ENCODE data around the gene ABCC10. TPM values are rescaled to one million over a fixed set of nuclear protein-coding genes. Genes with fewer than 3 reads are reported as not detected.
A peak's percentile ranks its signal among the peaks of the same experiment; 100 is the strongest.

ABCC10 gene
- total RNA-seq, 4 donors from 2014 or later = 30.3 to 75.2 (median 48.2) TPM

DNA sequence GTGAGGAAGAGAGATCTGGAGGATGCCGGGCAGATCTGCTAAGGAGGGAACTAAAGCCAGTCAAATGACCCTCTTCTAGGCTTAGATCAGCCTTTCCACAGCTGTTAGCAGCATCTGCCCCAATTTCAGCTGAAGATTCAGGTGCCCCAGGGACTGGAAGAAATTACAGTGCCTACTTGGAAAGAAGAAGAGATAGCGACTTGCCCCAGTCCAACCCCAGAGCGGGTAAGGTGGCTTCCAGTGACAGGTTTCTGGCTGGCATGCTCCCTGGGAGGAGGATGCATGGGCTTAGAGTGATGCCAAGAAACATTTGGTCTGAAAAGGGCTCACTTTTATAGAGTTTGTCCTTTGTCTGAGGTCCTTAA lies 50.6 kb downstream of the ABCC10 start:
- peaks cover 6 to 18% (median 7%) of the 10 kb centered on the region in 4 donors for H3K4me1 ChIP-seq
- no peaks in the 10 kb centered on the region for H3K36me3 ChIP-seq
- no peaks in the 10 kb centered on the region for H3K27me3 ChIP-seq
- DNase-seq = no peak
- peak overlapping the region; percentile 66 to 93 (median 73) for H3K4me3 ChIP-seq
- no peaks in the 10 kb centered on the region for H3K9me3 ChIP-seq
- no peak for TF ChIP-seq CTCF (IDR thresholded peaks at IDR 0.05)
- TF ChIP-seq POLR2A (IDR thresholded peaks at IDR 0.05) = no peak
- peak overlapping the region in 3 of 4 donors; percentile 78 to 81 (median 81) for H3K27ac ChIP-seq

- no peak for DNase-seq
These were observed 53.7 kb downstream of the ABCC10 start for GRCh38 chr6:43481075-43481474.

GRCh38 chr6:43481591-43482236 lies 54.4 kb downstream of the ABCC10 start:
- Histone ChIP-seq H3K27ac (no peak overlapping the region), H3K9me3 (no peaks in the 10 kb centered on the region), H3K4me1 (peaks cover 6 to 18% (median 7%) of the 10 kb centered on the region in 4 donors), H3K36me3 (peaks cover 0 to under 1% (median 0%) of the 10 kb centered on the region in 3 donors), H3K27me3 (no peaks in the 10 kb centered on the region), H3K4me3 (no peak overlapping the region)
- DNase-seq = no peak
- no peak for TF ChIP-seq CTCF (IDR thresholded peaks at IDR 0.05)
- no peak for TF ChIP-seq POLR2A (IDR thresholded peaks at IDR 0.05)

More at GRCh38 chr6:43481075-43481474, 53.7 kb downstream of the ABCC10 start:
- no peaks in the 10 kb centered on the region for H3K9me3 ChIP-seq
- H3K36me3 ChIP-seq = no peaks in the 10 kb centered on the region
- no peaks in the 10 kb centered on the region for H3K27me3 ChIP-seq
- H3K4me3 ChIP-seq = no peak overlapping the region
- TF ChIP-seq CTCF (IDR thresholded peaks at IDR 0.05) (no peak), POLR2A (IDR thresholded peaks at IDR 0.05) (no peak)
- H3K4me1 ChIP-seq = peaks cover 6 to 18% (median 7%) of the 10 kb centered on the region in 4 donors
- no peak overlapping the region for H3K27ac ChIP-seq

GRCh38 chr6:43488667-43489276 lies 61.4 kb downstream of the ABCC10 start:
- no peak for TF ChIP-seq POLR2A (IDR thresholded peaks at IDR 0.05)
- TF ChIP-seq CTCF (IDR thresholded peaks at IDR 0.05) = no peak
- DNase-seq = no peak
- H3K27ac ChIP-seq = no peak overlapping the region
- no peaks in the 10 kb centered on the region for H3K27me3 ChIP-seq
- peaks cover 0 to 5% (median 0%) of the 10 kb centered on the region in 3 donors for H3K36me3 ChIP-seq
- peaks cover 0 to 14% (median 0%) of the 10 kb centered on the region in 4 donors for H3K4me1 ChIP-seq
- no peak overlapping the region for H3K4me3 ChIP-seq
- no peaks in the 10 kb centered on the region for H3K9me3 ChIP-seq

GRCh38 chr6:43489277-43490072 lies 62.1 kb downstream of the ABCC10 start:
- no peak for DNase-seq
- peaks cover 0 to 5% (median 0%) of the 10 kb centered on the region in 3 donors for H3K36me3 ChIP-seq
- H3K4me3 ChIP-seq = no peak overlapping the region
- peaks cover 0 to 14% (median 2%) of the 10 kb centered on the region in 4 donors for H3K4me1 ChIP-seq
- no peaks in the 10 kb centered on the region for H3K9me3 ChIP-seq
- no peaks in the 10 kb centered on the region for H3K27me3 ChIP-seq
- H3K27ac ChIP-seq = no peak overlapping the region
- TF ChIP-seq POLR2A (IDR thresholded peaks at IDR 0.05) = no peak
- TF ChIP-seq CTCF (IDR thresholded peaks at IDR 0.05) = no peak

Measured in Peyer's patch (tissue), 4 donors.